ENCODE data around the gene RBM33.

- no peak for TF ChIP-seq CTCF (conservative IDR thresholded peaks at IDR 0.05; ENCODE audit: low read depth, low read length)
- no peak for TF ChIP-seq EZH2 (IDR thresholded peaks at IDR 0.05; ENCODE audit: borderline replicate concordance, low read depth, low read length, poor library complexity, severe bottlenecking)
These were observed 158.5 kb downstream of the RBM33 start for GRCh38 chr7:155802906-155803417.
